SK-N-MC (cell line): ENCODE data around the gene TP53BP1.

Source experiments
- EZH2 ChIP-seq: fragments of 200-600 bp; sonication (generic); IDR thresholded peaks from one replicate; pipeline ENCODE4 v1.6.1; 2017; ENCODE audit warnings: antibody characterized with exemption
- POLR2AphosphoS5 ChIP-seq: IDR thresholded peaks from 2 replicates; pipeline ENCODE4 v1.6.1; 2012; ENCODE audit warnings: mild to moderate bottlenecking, low read depth, low read length, borderline replicate concordance

GRCh38 chr15:43541785-43542184 is 48.8 kb upstream of the TP53BP1 start:
- TF ChIP-seq POLR2AphosphoS5, result no peak
- TF ChIP-seq EZH2, result no peak
